H9 (cell line): Measurements from ENCODE around the gene GRIA1. TPM values are rescaled to one million over a fixed set of nuclear protein-coding genes. Genes with fewer than 3 reads are reported as not detected.

Source experiments
- DNase-seq: peaks from one replicate; pipeline ENCODE4 v3.0.0-alpha.2; 2017
- H2AFZ ChIP-seq: one replicate; pipeline ENCODE4 v1.6.1; 2013; ENCODE audit warnings: mild to moderate bottlenecking, low read length, control low read depth, moderate library complexity
- H2AK5ac ChIP-seq: 2 replicates; pipeline ENCODE4 v1.6.1; 2013; ENCODE audit warnings: low read length, control low read depth, mixed read lengths; ENCODE audit not compliant: insufficient read length
- H2BK120ac ChIP-seq: one replicate; pipeline ENCODE4 v1.6.1; 2013; ENCODE audit warnings: low read depth, mild to moderate bottlenecking, low read length, control low read depth, inconsistent platforms; ENCODE audit not compliant: poor library complexity, severe bottlenecking
- H2BK12ac ChIP-seq: 2 replicates; pipeline ENCODE4 v1.6.1; 2013; ENCODE audit warnings: low read length, control low read depth, mixed read lengths, low read depth; ENCODE audit not compliant: insufficient read length
- H2BK15ac ChIP-seq: 2 replicates; pipeline ENCODE4 v1.6.1; 2013; ENCODE audit warnings: low read depth, low read length, control low read depth
- H2BK20ac ChIP-seq: one replicate; pipeline ENCODE4 v1.6.1; 2013; ENCODE audit warnings: low read depth, mild to moderate bottlenecking, low read length, control low read depth, inconsistent platforms; ENCODE audit not compliant: poor library complexity, severe bottlenecking
- H2BK5ac ChIP-seq: 2 replicates; pipeline ENCODE4 v1.6.1; 2013; ENCODE audit warnings: low read length, control low read depth, mixed read lengths; ENCODE audit not compliant: insufficient read length
- H3K14ac ChIP-seq: 2 replicates; pipeline ENCODE4 v1.6.1; 2013; ENCODE audit warnings: low read length, control low read depth; ENCODE audit not compliant: insufficient read depth
- H3K18ac ChIP-seq: 2 replicates; pipeline ENCODE4 v1.6.1; 2013; ENCODE audit warnings: low read depth, mild to moderate bottlenecking, mixed read lengths, low read length, control low read depth; ENCODE audit not compliant: insufficient read length
- H3K23ac ChIP-seq: 2 replicates; pipeline ENCODE4 v1.6.1; 2013; ENCODE audit warnings: low read length, control low read depth, mixed read lengths, low read depth; ENCODE audit not compliant: insufficient read length
- H3K23me2 ChIP-seq: 2 replicates; pipeline ENCODE4 v1.6.1; 2013; ENCODE audit warnings: low read depth, mild to moderate bottlenecking, mixed read lengths, low read length, control low read depth; ENCODE audit not compliant: insufficient read length, poor library complexity, severe bottlenecking
- H3K27ac ChIP-seq: 2 replicates; pipeline ENCODE4 v1.5.1; 2013; ENCODE audit warnings: low read length, control low read depth, mixed read lengths, low read depth; ENCODE audit not compliant: insufficient read length
- H3K27me3 ChIP-seq: 2 replicates; pipeline ENCODE4 v1.6.1; 2013; ENCODE audit warnings: low read length, control low read depth, inconsistent platforms; ENCODE audit not compliant: insufficient read depth
- H3K4ac ChIP-seq: 2 replicates; pipeline ENCODE4 v1.6.1; 2013; ENCODE audit warnings: low read depth, mild to moderate bottlenecking, control low read depth, inconsistent platforms, low read length, moderate library complexity
- H3K4me1 ChIP-seq: 2 replicates; pipeline ENCODE4 v1.6.1; 2013; ENCODE audit warnings: low read length, control low read depth, inconsistent platforms; ENCODE audit not compliant: insufficient read depth
- H3K4me2 ChIP-seq: 2 replicates; pipeline ENCODE4 v1.6.1; 2013; ENCODE audit warnings: low read length, control low read depth, mixed read lengths; ENCODE audit not compliant: insufficient read length, insufficient read depth
- H3K56ac ChIP-seq: 2 replicates; pipeline ENCODE4 v1.6.1; 2013; ENCODE audit warnings: low read depth, mild to moderate bottlenecking, mixed read lengths, low read length, control low read depth; ENCODE audit not compliant: insufficient read length
- H3K79me1 ChIP-seq: 2 replicates; pipeline ENCODE4 v1.6.1; 2013; ENCODE audit warnings: low read depth, mild to moderate bottlenecking, moderate library complexity, low read length, control low read depth, inconsistent platforms; ENCODE audit not compliant: insufficient read depth, poor library complexity, severe bottlenecking
- H3K79me2 ChIP-seq: 2 replicates; pipeline ENCODE4 v1.6.1; 2013; ENCODE audit warnings: low read length, control low read depth, inconsistent platforms; ENCODE audit not compliant: insufficient read depth
- H3K9ac ChIP-seq: 2 replicates; pipeline ENCODE4 v1.6.1; 2013; ENCODE audit warnings: low read length, control low read depth, mixed read lengths; ENCODE audit not compliant: insufficient read length; ENCODE audit errors: extremely low read depth
- H3K9me3 ChIP-seq: one replicate; pipeline ENCODE4 v1.6.1; 2013; ENCODE audit warnings: low read depth, low read length, inconsistent platforms; ENCODE audit not compliant: control insufficient read depth
- H3T11ph ChIP-seq: one replicate; pipeline ENCODE4 v1.6.1; 2013; ENCODE audit warnings: mild to moderate bottlenecking, low read length, control low read depth, inconsistent platforms
- H4K20me1 ChIP-seq: one replicate; pipeline ENCODE4 v1.6.1; 2013; ENCODE audit not compliant: control insufficient read depth, insufficient read length, insufficient read depth
- H4K5ac ChIP-seq: 2 replicates; pipeline ENCODE4 v1.6.1; 2013; ENCODE audit warnings: low read depth, mild to moderate bottlenecking, mixed read lengths, low read length, control low read depth; ENCODE audit not compliant: insufficient read length
- H4K8ac ChIP-seq: replicated peaks from 2 replicates; pipeline ENCODE4 v1.6.1; 2013; ENCODE audit warnings: low read length, control low read depth, mixed read lengths, low read depth; ENCODE audit not compliant: insufficient read length
- H4K91ac ChIP-seq: 2 replicates; pipeline ENCODE4 v1.6.1; 2013; ENCODE audit warnings: low read depth, mild to moderate bottlenecking, moderate library complexity, mixed read lengths, low read length, control low read depth; ENCODE audit not compliant: insufficient read length
- H3K27ac Mint-ChIP-seq, 3 experiments: 2 replicates in 2 of 3; 3 replicates in 1 of 3; pipeline ENCODE4 v1.8.0; 2020 to 2021; ENCODE audit warnings: mixed read lengths in 3 of 3, mild to moderate bottlenecking in 1 of 3, moderate library complexity in 1 of 3
- H3K27me3 Mint-ChIP-seq: 2 replicates; pipeline ENCODE4 v1.8.0; 2021; ENCODE audit warnings: low read depth, mild to moderate bottlenecking, moderate library complexity, mixed read lengths
- H3K36me3 Mint-ChIP-seq, 3 experiments: 2 replicates in 2 of 3; 3 replicates in 1 of 3; pipeline ENCODE4 v1.8.0; 2020 to 2021; ENCODE audit warnings: low read depth in 3 of 3, mixed read lengths in 3 of 3; ENCODE audit not compliant: insufficient read depth in 1 of 3
- H3K4me1 Mint-ChIP-seq, 2 experiments: 2 replicates each; pipeline ENCODE4 v1.8.0; 2020; ENCODE audit warnings: mixed read lengths in 2 of 2
- H3K4me3 Mint-ChIP-seq, 2 experiments: 2 replicates in 1 of 2; 3 replicates in 1 of 2; pipeline ENCODE4 v1.8.0; 2020 to 2021; ENCODE audit warnings: mild to moderate bottlenecking in 2 of 2, mixed read lengths in 2 of 2, moderate library complexity in 1 of 2
- H3K9me3 Mint-ChIP-seq, 2 experiments: 2 replicates in 1 of 2; 3 replicates in 1 of 2; pipeline ENCODE4 v1.8.0; 2020; ENCODE audit warnings: mild to moderate bottlenecking in 2 of 2, mixed read lengths in 2 of 2, moderate library complexity in 1 of 2
- CTCF ChIP-seq: fragments of 200-600 bp; sonication (generic); conservative IDR thresholded peaks from 3 replicates; pipeline ENCODE4 v1.8.0; 2021; ENCODE audit warnings: antibody characterized with exemption, mild to moderate bottlenecking
- WGBS: extraction: QIAGEN DNeasy Blood & Tissue Kit; methylation state at CpG from one replicate; pipeline ENCODE4 v1.1.7; 2013; ENCODE audit warnings: missing lambda C conversion rate, low lambda C conversion rate, mixed read lengths; ENCODE audit not compliant: insufficient read length; ENCODE audit errors: extremely low coverage; 5-methylcytosine and 5-hydroxymethylcytosine counted together
- total RNA-seq: library from RNA; stranded (reverse); gene quantifications from 2 replicates; pipeline ENCODE4 v1.2.1, GENCODE V29; 2021

GRIA1 gene
- total RNA-seq, 1 experiment from 2014 or later, result 0.52 TPM

GRCh38 chr5:153463806-153464205 lies 26.7 kb upstream of the GRIA1 start:
- no peaks in the 10 kb centered on the region for H3K9me3 ChIP-seq
- no peaks in the 10 kb centered on the region; a peak in 1 of 7 replicates for H3K36me3 Mint-ChIP-seq
- H3K27me3 Mint-ChIP-seq, result no peaks in the 10 kb centered on the region
- H3K9me3 Mint-ChIP-seq, result peaks cover 0 to 3% of the 10 kb centered on the region in 2 experiments; a peak in 1 of 5 replicates
- H4K20me1 ChIP-seq, result no peaks in the 10 kb centered on the region
- no peaks in the 10 kb centered on the region for H3K79me2 ChIP-seq
- no peak overlapping the region for H2AK5ac ChIP-seq
- no peak overlapping the region for H3K4me3 Mint-ChIP-seq
- H3K56ac ChIP-seq, result no peak overlapping the region
- no peaks in the 10 kb centered on the region for H3K27me3 ChIP-seq
- H3K27ac ChIP-seq, result no peak overlapping the region
- no peak overlapping the region for H2AFZ ChIP-seq
- H2BK5ac ChIP-seq, result no peak overlapping the region
- no peak overlapping the region for H3T11ph ChIP-seq
- no peak overlapping the region for H3K9ac ChIP-seq
- no peak overlapping the region for H4K8ac ChIP-seq
- no peak overlapping the region for H4K5ac ChIP-seq
- no peaks in the 10 kb centered on the region for H3K23me2 ChIP-seq
- TF ChIP-seq CTCF, result no peak
- H3K18ac ChIP-seq, result no peak overlapping the region
- no peak overlapping the region for H3K4me2 ChIP-seq
- H3K27ac Mint-ChIP-seq, result no peak overlapping the region
- no peak overlapping the region for H2BK120ac ChIP-seq
- DNase-seq, result no peak
- no peak overlapping the region for H4K91ac ChIP-seq
- peaks cover 4 to 7% of the 10 kb centered on the region in 2 experiments; a peak in 2 of 4 replicates for H3K4me1 Mint-ChIP-seq
- WGBS, result no CpG with 5 or more reads among the region's 2 CpGs
- H2BK12ac ChIP-seq, result no peak overlapping the region
- H3K23ac ChIP-seq, result no peak overlapping the region
- H3K4me1 ChIP-seq, result no peaks in the 10 kb centered on the region
- no peak overlapping the region for H3K14ac ChIP-seq
- no peak overlapping the region for H2BK20ac ChIP-seq
- H2BK15ac ChIP-seq, result no peak overlapping the region
- no peak overlapping the region for H3K4ac ChIP-seq
- H3K79me1 ChIP-seq, result no peaks in the 10 kb centered on the region
